Measurements from ENCODE around the gene L3MBTL1.

Gene L3MBTL1

DNA sequence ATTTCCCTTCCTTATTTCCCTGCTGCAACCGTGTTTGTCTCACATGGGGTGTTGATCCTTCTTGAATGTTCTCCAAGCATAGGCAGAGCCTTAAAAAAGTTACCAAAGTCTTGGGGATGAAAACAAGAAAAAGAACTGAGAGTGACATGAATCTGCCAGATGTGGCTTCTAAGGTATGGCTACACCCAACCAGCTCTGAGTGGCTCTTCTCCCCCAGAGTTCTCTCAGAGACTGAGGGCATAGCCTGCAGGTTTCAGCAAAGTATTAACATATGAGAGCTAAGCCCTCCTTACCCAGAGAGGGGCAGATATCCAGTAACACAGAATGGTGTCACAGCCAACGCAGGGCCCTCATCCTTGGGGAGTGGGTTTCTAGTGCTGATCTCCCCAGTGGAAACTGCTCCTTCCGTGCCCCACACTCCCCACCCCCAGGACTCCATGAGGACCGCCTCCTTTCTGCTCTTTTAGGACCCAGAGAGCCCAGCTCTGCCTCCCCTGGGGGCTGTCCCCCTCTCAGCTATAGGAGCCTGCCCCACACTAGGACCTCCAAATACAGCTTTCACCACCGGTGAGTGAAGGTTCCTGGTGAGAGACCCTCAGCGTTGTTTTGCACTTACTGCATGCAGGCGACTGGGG is 28.0 kb downstream of the L3MBTL1 start:
- DNase-seq (ENCODE audit: low spot score): no peak

- no peak for DNase-seq (ENCODE audit: low spot score)
These were observed 28.7 kb downstream of the L3MBTL1 start for GRCh38 chr20:43536041-43536816.

DNA sequence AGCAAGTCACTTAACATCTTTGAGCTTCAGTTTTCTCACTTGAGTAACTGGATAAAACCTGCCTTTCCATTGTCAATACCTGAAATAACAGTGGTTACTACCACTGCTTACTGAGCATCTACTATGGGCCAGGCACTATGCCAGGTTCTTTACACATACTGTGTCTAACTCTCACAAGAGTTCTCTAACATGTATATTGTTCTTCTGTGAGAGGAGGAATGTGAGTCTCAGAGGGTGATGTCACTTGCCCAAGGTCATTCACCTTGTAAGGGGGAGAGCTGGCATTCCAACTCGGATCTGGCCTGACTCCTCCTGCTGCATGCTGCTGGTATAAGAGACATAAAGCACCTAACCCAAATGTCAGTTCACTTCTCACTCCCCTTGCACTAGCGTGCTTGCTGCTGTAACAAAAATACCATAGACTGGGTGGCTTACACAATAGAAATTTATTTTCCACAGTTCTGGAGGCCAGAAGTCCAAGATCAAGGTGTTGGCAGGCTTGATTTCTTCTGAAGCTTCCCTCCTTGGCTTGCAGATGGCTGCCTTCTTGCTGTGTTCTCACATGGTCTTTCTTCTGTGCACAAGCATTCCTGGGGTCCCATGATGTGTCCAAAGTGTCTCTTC is 29.4 kb downstream of the L3MBTL1 start:
- DNase-seq (ENCODE audit: low spot score): no peak

DNA sequence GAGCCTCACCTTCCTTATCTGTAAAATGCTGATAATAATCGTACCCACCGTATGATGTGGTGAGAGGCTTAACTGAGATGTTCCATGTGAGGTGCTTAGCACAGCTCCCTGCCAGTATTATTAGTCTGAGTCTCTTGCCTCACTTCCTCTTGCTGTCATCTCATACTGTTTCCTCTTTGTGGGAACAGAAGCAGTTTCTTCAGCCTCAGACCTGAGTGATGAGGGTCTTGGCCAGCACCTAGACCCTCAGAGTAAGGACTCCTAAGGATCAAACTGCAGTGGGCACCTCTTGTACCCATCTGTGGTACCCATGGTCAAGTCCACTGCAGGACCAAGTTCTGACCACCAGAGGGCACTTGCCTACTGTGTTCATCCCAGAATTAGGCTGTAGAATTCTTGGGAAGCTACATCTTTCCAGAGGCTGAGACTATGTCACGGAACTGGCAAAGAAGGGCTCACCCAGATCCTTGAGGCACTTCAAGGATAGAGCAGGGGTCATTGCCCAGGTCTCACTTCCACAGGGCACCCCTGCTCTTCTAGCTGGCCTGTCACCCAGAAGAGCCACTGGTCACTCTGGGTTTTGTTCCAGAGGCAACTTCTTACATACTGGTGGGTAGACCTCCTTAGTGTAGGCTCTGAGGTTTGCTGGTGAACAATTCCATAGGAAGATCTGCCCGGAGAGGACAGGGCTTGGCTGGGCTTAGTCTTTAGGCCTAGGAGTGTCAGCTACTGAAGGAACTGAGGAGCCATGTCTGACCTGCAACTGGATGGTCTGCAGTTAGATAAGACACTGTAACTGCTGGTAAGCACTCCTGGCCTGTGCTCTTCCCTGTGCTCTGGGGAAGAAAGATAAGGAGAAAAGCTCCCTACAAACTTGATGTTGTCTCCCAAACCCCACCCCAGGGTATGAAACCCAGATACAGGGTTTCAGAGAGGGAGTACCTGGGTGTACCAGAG is 30.7 kb downstream of the L3MBTL1 start:
- peak; percentile 72 for DNase-seq (ENCODE audit: low spot score)

GRCh38 chr20:43538878-43539700 is 31.6 kb downstream of the L3MBTL1 start:
- DNase-seq (ENCODE audit: low spot score): no peak

DNA sequence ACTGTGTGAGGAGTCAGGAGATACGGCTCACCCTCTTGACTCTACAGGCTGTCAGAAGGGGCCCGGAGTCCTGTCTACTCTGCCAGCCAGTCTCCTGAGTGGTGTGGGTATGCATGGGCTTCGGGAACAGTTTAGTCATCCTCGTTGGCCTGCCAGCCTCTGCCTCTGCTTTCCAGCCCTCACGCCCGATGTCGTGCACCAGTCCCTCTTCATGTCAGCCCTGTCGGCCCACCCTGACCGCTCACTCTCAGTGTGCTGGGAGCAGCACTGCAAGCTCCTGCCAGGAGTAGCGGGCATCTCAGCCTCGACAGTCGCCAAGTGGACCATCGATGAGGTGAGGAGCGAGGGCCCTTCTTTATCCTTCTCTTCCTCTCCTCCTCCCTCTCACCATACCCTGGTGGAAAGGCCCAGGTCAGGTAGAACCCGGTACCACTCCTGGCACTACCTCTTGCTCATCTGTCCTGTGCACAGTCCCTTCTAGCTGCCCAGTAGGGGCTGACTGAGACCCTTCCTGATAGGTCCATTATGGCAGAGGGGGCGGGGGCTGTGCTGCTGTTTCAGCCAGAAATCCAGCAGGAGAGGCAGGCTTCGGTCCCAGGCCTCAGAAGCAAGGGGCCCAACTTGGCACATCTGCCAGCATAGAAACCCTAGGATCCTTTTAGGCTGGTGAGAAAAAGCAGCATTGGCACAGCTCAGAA is 32.6 kb downstream of the L3MBTL1 start:
- no peak for DNase-seq (ENCODE audit: low spot score)

DNA sequence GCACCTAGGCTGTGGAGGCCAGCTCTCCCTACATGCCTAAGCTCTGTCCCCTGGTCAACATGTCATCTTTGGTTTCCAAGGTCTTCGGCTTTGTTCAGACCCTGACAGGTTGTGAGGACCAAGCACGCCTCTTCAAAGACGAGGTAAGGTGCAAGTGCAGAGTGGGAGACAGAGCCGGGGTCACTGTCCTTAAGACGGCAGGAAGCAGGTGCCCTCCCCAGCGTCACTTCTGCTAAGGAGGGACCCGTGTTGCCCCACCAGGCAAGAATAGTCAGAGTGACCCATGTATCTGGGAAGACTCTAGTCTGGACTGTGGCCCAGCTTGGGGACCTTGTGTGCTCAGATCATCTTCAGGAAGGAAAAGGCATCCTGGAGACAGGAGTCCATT is 33.2 kb downstream of the L3MBTL1 start:
- DNase-seq (ENCODE audit: low spot score): no peak

GRCh38 chr20:43541214-43541613 is 33.7 kb downstream of the L3MBTL1 start:
- no peak for DNase-seq (ENCODE audit: low spot score)

- no peak for DNase-seq (ENCODE audit: low spot score)
These were observed 34.7 kb downstream of the L3MBTL1 start for GRCh38 chr20:43542161-43542560.

GRCh38 chr20:43542674-43543073 is 35.2 kb downstream of the L3MBTL1 start:
- no peak for DNase-seq (ENCODE audit: low spot score)

DNA sequence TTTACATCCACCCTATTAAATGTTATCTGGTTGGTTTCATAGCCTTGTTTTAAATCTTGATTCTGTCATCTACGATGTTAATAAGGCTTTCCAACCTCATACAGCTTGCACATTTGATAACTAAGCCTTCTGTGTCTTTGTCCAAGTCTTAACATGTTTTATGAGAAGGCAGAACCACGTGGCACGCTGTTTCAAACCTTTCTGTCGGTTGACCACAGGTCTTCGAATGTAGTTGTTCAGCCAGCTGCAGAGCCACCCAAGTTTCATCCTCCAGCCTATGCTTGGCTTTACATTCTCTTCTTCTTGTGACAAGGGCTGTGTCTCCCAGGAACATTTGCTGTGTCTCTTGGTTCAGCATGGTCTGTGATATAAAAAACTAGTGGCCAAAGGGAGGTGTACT is 35.6 kb downstream of the L3MBTL1 start:
- no peak for DNase-seq (ENCODE audit: low spot score)

DNA sequence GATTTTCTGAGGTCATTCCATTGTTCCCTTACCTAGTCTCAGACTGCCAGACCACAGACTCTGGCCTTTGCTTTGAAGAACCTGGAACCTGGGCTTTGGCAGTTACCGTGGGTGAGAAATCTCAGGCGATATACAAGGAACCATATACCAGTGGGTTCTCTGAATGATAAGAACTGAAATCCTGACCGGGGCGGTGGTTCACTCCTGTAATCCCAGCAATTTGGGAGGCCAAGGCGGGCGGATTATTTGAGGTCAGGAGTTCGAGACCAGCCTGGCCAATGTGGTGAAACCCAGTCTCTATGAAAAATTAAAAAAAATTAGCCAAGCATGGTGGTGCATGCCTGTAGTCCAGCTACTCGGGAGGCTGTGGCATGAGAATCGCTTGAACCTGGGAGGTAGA is 37.0 kb downstream of the L3MBTL1 start:
- no peak for DNase-seq (ENCODE audit: low spot score)

GRCh38 chr20:43545837-43546578 is 38.5 kb downstream of the L3MBTL1 start:
- DNase-seq (ENCODE audit: low spot score): no peak

GRCh38 chr20:43548273-43548880 is 40.9 kb downstream of the L3MBTL1 start:
- DNase-seq (ENCODE audit: low spot score): no peak

DNA sequence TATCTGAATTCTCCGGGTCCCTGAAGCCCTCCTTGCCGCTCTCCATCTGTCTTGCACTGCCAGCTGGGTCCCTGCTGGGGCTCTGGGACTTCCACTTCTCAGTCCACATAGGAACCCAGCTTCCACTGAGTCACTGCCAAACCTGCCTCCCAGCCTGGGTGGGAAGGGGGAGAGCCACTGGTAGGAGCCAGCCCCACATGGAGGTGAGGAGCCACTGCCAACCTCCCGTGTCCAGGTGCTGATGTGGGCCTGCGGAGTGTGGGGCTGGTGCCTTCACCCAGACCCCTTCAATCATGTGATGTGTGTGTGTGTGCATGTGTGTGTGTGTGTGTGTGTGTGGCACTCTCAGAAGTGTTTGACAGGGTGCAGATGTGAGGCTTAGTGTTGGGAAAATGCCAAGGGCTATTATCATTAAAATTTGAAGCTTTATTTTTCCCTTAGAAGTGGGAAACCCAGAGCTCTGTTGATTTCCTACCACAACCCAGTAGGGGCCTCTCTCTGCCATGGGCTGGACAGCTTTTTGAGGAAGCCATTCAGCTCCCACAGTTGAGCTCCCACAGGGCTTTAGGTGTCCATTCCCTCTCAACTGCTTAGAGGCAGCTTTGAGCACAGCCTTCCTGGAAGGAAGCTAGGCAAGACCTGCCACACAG is 42.0 kb downstream of the L3MBTL1 start:
- DNase-seq (ENCODE audit: low spot score): no peak

DNA sequence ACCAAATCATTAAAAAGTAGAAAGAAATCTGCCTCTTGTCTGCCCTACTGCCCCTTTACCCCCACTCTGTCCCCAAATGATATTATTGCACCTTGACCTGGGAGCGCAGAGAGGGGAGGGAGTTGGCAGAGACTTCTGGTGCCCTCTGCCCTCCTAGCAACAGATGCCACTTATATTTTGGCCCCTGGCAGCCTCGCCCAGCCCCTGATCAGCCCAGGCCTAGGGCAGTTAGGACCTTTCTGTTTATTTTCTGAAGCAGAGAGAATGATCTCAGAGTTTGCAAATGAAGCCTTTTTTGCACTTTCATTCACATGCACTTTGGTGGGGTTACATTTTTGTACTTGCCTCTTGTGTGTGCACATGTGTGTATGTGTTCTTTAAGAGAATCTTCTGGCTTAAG is 43.0 kb downstream of the L3MBTL1 start:
- DNase-seq (ENCODE audit: low spot score): no peak

- DNase-seq (ENCODE audit: low spot score): no peak
These were observed 46.9 kb downstream of the L3MBTL1 start for GRCh38 chr20:43554369-43554768.

- no peak for DNase-seq (ENCODE audit: low spot score)
These were observed 51.1 kb downstream of the L3MBTL1 start, which contains the start of gene SGK2 for GRCh38 chr20:43558412-43559146. TSS of gene SGK2 (plus strand) at chr20:43559027. CDS start at chr20:43566496, 7,469 bp downstream.

Data from Ammon's horn (tissue), 1 donor.